A673 (cell line): Measurements from ENCODE around the gene LRP4. TPM values are rescaled to one million over a fixed set of nuclear protein-coding genes. Genes with fewer than 3 reads are reported as not detected.

ENCODE experiments used
- BruUV-seq: library from RNA; stranded (reverse); fragments of 400-500 nt; replicated peaks from 2 replicates; lab custom pipeline; 2021; lab: Mats Ljungman, UMichigan
- CTCF ChIA-PET: fragments of 300-600 bp; sonication (Branson Sonifier 250); formaldehyde crosslinking; loops from one replicate; lab custom pipeline; 2022; ENCODE audit warnings: antibody characterized with exemption; lab: Charles Lee
- POLR2A ChIA-PET: fragments of 300-600 bp; sonication (Branson Sonifier 250); formaldehyde crosslinking; loops from one replicate; lab custom pipeline; 2022; ENCODE audit warnings: antibody characterized with exemption; ENCODE audit not compliant: low non-redundant PET; lab: Charles Lee
- DNase-seq: peaks from one replicate; pipeline ENCODE4 v3.0.0-alpha.2; 2015; ENCODE audit warnings: low spot score
- H3K27ac ChIP-seq: fragments of 200-600 bp; sonication (generic); 2 replicates; pipeline ENCODE4 v1.5.1; 2016; ENCODE audit warnings: mixed run types, low read depth, mild to moderate bottlenecking, mixed read lengths, antibody characterized with exemption, low read length; ENCODE audit not compliant: poor library complexity, severe bottlenecking
- H3K27me3 ChIP-seq: fragments of 200-600 bp; sonication (generic); replicated peaks from 2 replicates; pipeline ENCODE4 v1.6.1; 2017; ENCODE audit warnings: mixed run types, low read depth, mild to moderate bottlenecking, mixed read lengths, antibody characterized with exemption, low read length; ENCODE audit not compliant: insufficient read depth, poor library complexity
- H3K36me3 ChIP-seq: fragments of 200-600 bp; sonication (generic); 2 replicates; pipeline ENCODE4 v1.6.1; 2016; ENCODE audit warnings: mixed run types, mild to moderate bottlenecking, mixed read lengths, antibody characterized with exemption, low read length; ENCODE audit not compliant: insufficient read depth, poor library complexity, severe bottlenecking
- H3K4me1 ChIP-seq: fragments of 200-600 bp; sonication (generic); 2 replicates; pipeline ENCODE4 v1.6.1; 2017; ENCODE audit warnings: mixed run types, mild to moderate bottlenecking, mixed read lengths, antibody characterized with exemption, low read length; ENCODE audit not compliant: insufficient read depth, poor library complexity, severe bottlenecking
- H3K4me3 ChIP-seq: fragments of 200-600 bp; sonication (generic); 2 replicates; pipeline ENCODE4 v1.5.1; 2016; ENCODE audit warnings: low read depth, mixed run types, mild to moderate bottlenecking, mixed read lengths, low read length; ENCODE audit not compliant: poor library complexity, severe bottlenecking
- H3K9me3 ChIP-seq: fragments of 200-600 bp; sonication (generic); 2 replicates; pipeline ENCODE4 v1.6.1; 2016; ENCODE audit warnings: mixed run types, low read depth, mild to moderate bottlenecking, mixed read lengths, antibody characterized with exemption, low read length; ENCODE audit not compliant: poor library complexity, severe bottlenecking
- CTCF ChIP-seq: fragments of 300-800, 200-600 bp; sonication (generic); conservative IDR thresholded peaks from 2 replicates; pipeline ENCODE4 v1.5.1; 2017; ENCODE audit warnings: low read depth, mild to moderate bottlenecking, antibody characterized with exemption, low read length, moderate library complexity, mixed read lengths
- EZH2 ChIP-seq: fragments of 200-600 bp; sonication (generic); IDR thresholded peaks from 2 replicates; pipeline ENCODE4 v1.6.1; 2017; ENCODE audit warnings: borderline replicate concordance, low read depth, mild to moderate bottlenecking, mixed read lengths, antibody characterized with exemption, low read length; ENCODE audit not compliant: poor library complexity, severe bottlenecking
- intact Hi-C: fragments of 100-400 bp; cut with micrococcal nuclease; formaldehyde crosslinking; loops from one replicate; pipeline ENCODE4 v1.10.0; 2022; ENCODE audit not compliant: unreplicated experiment
- total RNA-seq: library from RNA; stranded (reverse); gene quantifications from 2 replicates; pipeline ENCODE4 v1.2.3, GENCODE V29; 2021

Gene LRP4
- total RNA-seq, 1 experiment from 2014 or later, result 31.8 TPM

GRCh38 chr11:46944356-46945075 is 26.2 kb upstream of the LRP4 start:
- H3K4me1 ChIP-seq, result peaks cover 5% of the 10 kb centered on the region
- no peaks in the 10 kb centered on the region for H3K9me3 ChIP-seq
- DNase-seq, result no peak
- no peaks in the 10 kb centered on the region for H3K27me3 ChIP-seq
- BruUV-seq, result no TSS peak
- no peak for TF ChIP-seq CTCF
- TF ChIP-seq EZH2, result no peak
- H3K27ac ChIP-seq, result no peak overlapping the region
- ChIA-PET CTCF (no interaction called here), POLR2A (interaction anchor here (0.6 kb wide), 1 partner anchor 202 kb away, joined by 5 read pairs; no protein-coding TSS in a partner anchor)
- intact Hi-C loops, result no loop called here
- no peaks in the 10 kb centered on the region for H3K36me3 ChIP-seq
- H3K4me3 ChIP-seq, result no peak overlapping the region

DNA sequence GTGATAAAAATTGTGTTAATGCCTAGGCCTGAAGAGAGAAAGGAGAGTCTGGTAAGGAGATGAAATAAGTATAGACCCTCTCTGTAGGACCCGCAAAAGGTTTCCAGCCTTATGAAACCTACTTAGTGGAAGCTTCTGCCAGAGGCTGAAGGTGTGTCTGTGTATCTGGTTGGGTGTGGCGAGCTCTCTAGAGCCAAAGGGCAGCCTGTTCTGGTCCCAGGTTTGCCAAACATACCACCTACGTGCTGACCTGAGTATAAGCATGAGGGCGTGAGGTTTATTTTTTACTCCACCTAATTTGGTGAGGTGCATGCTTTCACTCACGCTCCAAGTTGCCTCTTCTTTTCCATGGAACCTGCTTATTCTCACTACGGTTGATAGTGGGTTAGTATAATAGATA is 23.8 kb upstream of the LRP4 start:
- POLR2A ChIA-PET, result interaction anchor here (0.8 kb wide), 1 partner anchor 25 kb away, joined by 8 read pairs; no protein-coding TSS in a partner anchor
- intact Hi-C loops, result no loop called here
- BruUV-seq, result no TSS peak
- Histone ChIP-seq H3K4me3 (no peak overlapping the region), H3K4me1 (peaks cover 3% of the 10 kb centered on the region), H3K9me3 (no peaks in the 10 kb centered on the region), H3K27ac (no peak overlapping the region), H3K27me3 (no peaks in the 10 kb centered on the region), H3K36me3 (no peaks in the 10 kb centered on the region)
- CTCF ChIA-PET, result no interaction called here
- no peak for TF ChIP-seq CTCF
- no peak for TF ChIP-seq EZH2
- DNase-seq, result no peak

- peak; percentile 100 for DNase-seq
- H3K4me3 ChIP-seq, result peak within 1 kb of the TSS; percentile 64
- intact Hi-C loops, result loop anchor here (10.0 kb wide), 1 partner anchor 1512 kb away; no protein-coding TSS in a partner anchor
- ChIA-PET POLR2A (interaction anchor here (0.5 to 0.7 kb wide), 3 partner anchors 26 to 258 kb away, joined by 3 to 4 read pairs (median 3); no protein-coding TSS in a partner anchor), CTCF (interaction anchor here (0.6 to 1.7 kb wide), 4 partner anchors 19 to 819 kb away, joined by 3 to 11 read pairs (median 8); no protein-coding TSS in a partner anchor)
- no peaks in the 10 kb centered on the region for H3K9me3 ChIP-seq
- TSS peak; percentile 71 for BruUV-seq
- H3K4me1 ChIP-seq, result no peaks in the 10 kb centered on the region
- H3K27ac ChIP-seq, result peak within 1 kb of the TSS; percentile 1
- no peaks in the 10 kb centered on the region for H3K36me3 ChIP-seq
- H3K27me3 ChIP-seq, result no peaks in the 10 kb centered on the region
- TF ChIP-seq EZH2 (no peak), CTCF (no peak)
Measured at GRCh38 chr11:46936138-46937110, 18.1 kb upstream of the LRP4 start, which contains the start of gene CSTPP1. CSTPP1 (plus strand) TSS chr11:46936761; CDS start chr11:46936806, 45 bp downstream.
